SU-DHL-6 (cell line): ENCODE data around the gene SPAST.

Source experiments
- H2AFZ ChIP-seq: fragments of 200-600 bp; sonication (generic); 2 replicates; pipeline ENCODE4 v1.6.1; 2014; ENCODE audit warnings: low read depth, mild to moderate bottlenecking, moderate library complexity, mixed read lengths, antibody characterized with exemption, low read length; ENCODE audit not compliant: severe bottlenecking
- H3F3A ChIP-seq: fragments of 200-600 bp; shearing (Covaris generic); 2 replicates; pipeline ENCODE4 v1.6.0; 2016; ENCODE audit warnings: antibody characterized with exemption, mild to moderate bottlenecking; ENCODE audit not compliant: insufficient read depth
- H3K27ac ChIP-seq: fragments of 200-600 bp; sonication (generic); 2 replicates; pipeline ENCODE4 v1.5.1; 2016; ENCODE audit warnings: low read depth, mild to moderate bottlenecking, low read length, moderate library complexity, mixed read lengths
- H3K27me3 ChIP-seq: fragments of 200-600 bp; sonication (generic), shearing (Covaris generic); 2 replicates; pipeline ENCODE4 v1.6.0; 2014; ENCODE audit warnings: mild to moderate bottlenecking, low read length
- H3K36me3 ChIP-seq: fragments of 200-600 bp; sonication (generic); 2 replicates; pipeline ENCODE4 v1.6.1; 2014; ENCODE audit warnings: mild to moderate bottlenecking, low read length, mixed read lengths
- H3K4me2 ChIP-seq: fragments of 300-600, 200-600 bp; shearing (Covaris generic), sonication (generic); 2 replicates; pipeline ENCODE4 v1.6.0; 2014; ENCODE audit warnings: low read length, low read depth, mild to moderate bottlenecking; ENCODE audit not compliant: poor library complexity, severe bottlenecking
- H3K4me3 ChIP-seq: fragments of 200-600 bp; sonication (generic); 2 replicates; pipeline ENCODE4 v1.5.1; 2014; ENCODE audit warnings: antibody characterized with exemption, low read length, mild to moderate bottlenecking, mixed read lengths; ENCODE audit not compliant: insufficient read depth, poor library complexity, severe bottlenecking
- H3K79me2 ChIP-seq: fragments of 200-600 bp; sonication (generic); 2 replicates; pipeline ENCODE4 v1.6.1; 2014; ENCODE audit warnings: mild to moderate bottlenecking, low read length, moderate library complexity; ENCODE audit not compliant: insufficient read depth
- H3K9ac ChIP-seq: fragments of 200-600 bp; sonication (generic); 2 replicates; pipeline ENCODE4 v1.7.0; 2014; ENCODE audit warnings: mild to moderate bottlenecking, low read length
- H3K9me2 ChIP-seq: fragments of 200-600 bp; sonication (generic); replicated peaks from 2 replicates; pipeline ENCODE4 v1.6.1; 2014; ENCODE audit warnings: low read length; ENCODE audit not compliant: insufficient read depth
- H3K9me3 ChIP-seq: fragments of 200-600 bp; sonication (generic); 2 replicates; pipeline ENCODE4 v1.6.1; 2014; ENCODE audit warnings: low read length, mixed read lengths; ENCODE audit not compliant: insufficient read depth
- H4K20me1 ChIP-seq: fragments of 200-600 bp; sonication (generic); 2 replicates; pipeline ENCODE4 v1.6.1; 2014; ENCODE audit warnings: low read depth, mild to moderate bottlenecking, antibody characterized with exemption, low read length, moderate library complexity, mixed read lengths
- CTCF ChIP-seq: fragments of 200-600 bp; sonication (generic); IDR thresholded peaks from one replicate; pipeline ENCODE4 v1.5.1; 2017; ENCODE audit warnings: antibody characterized with exemption, mild to moderate bottlenecking, low read length, moderate library complexity; ENCODE audit not compliant: insufficient read depth, poor library complexity, severe bottlenecking
- EZH2phosphoT487 ChIP-seq: fragments of 200-600 bp; sonication (generic), shearing (Covaris generic); conservative IDR thresholded peaks from 2 replicates; pipeline ENCODE4 v1.6.1; 2018; ENCODE audit warnings: mild to moderate bottlenecking, antibody characterized with exemption, low read length, moderate library complexity, mixed read lengths

Gene SPAST

GRCh38 chr2:32182667-32183066, 119.3 kb downstream of the SPAST start:
- Histone ChIP-seq H3K4me3 (no peak overlapping the region), H3K27me3 (no peaks in the 10 kb centered on the region), H4K20me1 (no peaks in the 10 kb centered on the region), H3K4me2 (no peak overlapping the region), H3K27ac (no peak overlapping the region), H3K79me2 (no peaks in the 10 kb centered on the region), H3K9me3 (no peaks in the 10 kb centered on the region), H3K9me2 (no peaks in the 10 kb centered on the region), H3K36me3 (0 out of 2 replicates have a peak, but pooled peaks cover 3% of the 10 kb centered on the region), H3K9ac (no peak overlapping the region), H3F3A (peaks cover 7% of the 10 kb centered on the region; the same call in 1 of the 2 replicates), H2AFZ (no peak overlapping the region)
- TF ChIP-seq EZH2phosphoT487 (no peak), CTCF (no peak)

GRCh38 chr2:32189011-32189410, 125.7 kb downstream of the SPAST start:
- H4K20me1 ChIP-seq: no peaks in the 10 kb centered on the region
- H3K79me2 ChIP-seq: no peaks in the 10 kb centered on the region
- no peak overlapping the region for H2AFZ ChIP-seq
- no peak overlapping the region for H3K9ac ChIP-seq
- H3K9me2 ChIP-seq: no peaks in the 10 kb centered on the region
- no peak for TF ChIP-seq CTCF
- TF ChIP-seq EZH2phosphoT487: no peak
- H3K4me3 ChIP-seq: no peak overlapping the region
- peaks cover 4% of the 10 kb centered on the region; the same call in 1 of the 2 replicates for H3F3A ChIP-seq
- no peak overlapping the region for H3K4me2 ChIP-seq
- no peaks in the 10 kb centered on the region for H3K9me3 ChIP-seq
- H3K27ac ChIP-seq: no peak overlapping the region
- H3K36me3 ChIP-seq: 0 out of 2 replicates have a peak, but pooled peaks cover 4% of the 10 kb centered on the region
- H3K27me3 ChIP-seq: no peaks in the 10 kb centered on the region

DNA sequence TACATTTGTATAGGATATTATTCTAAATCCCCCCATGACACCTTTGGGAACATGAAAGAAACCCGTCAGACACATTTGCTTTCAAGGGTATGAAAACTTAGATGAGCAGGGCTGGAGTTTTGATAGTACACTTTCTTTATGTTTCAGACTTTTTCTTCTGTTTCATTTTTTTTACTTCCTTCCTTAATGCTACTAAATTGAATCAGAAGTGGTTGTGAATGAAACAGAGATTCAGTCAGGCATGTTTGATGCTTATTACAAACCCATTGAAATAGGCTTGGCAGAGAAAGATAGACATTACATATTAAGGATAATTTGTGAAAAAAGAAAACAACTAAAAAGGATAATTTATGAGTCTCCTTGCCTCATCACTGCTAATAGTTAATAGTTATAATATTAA, 129.1 kb downstream of the SPAST start:
- 0 out of 2 replicates have a peak, but pooled peaks cover 4% of the 10 kb centered on the region for H3K36me3 ChIP-seq
- no peak overlapping the region for H3K4me2 ChIP-seq

More for the DNA sequence above, 129.1 kb downstream of the SPAST start:
- TF ChIP-seq CTCF: no peak
- TF ChIP-seq EZH2phosphoT487: no peak
- peaks cover 4% of the 10 kb centered on the region; the same call in 1 of the 2 replicates for H3F3A ChIP-seq
- no peaks in the 10 kb centered on the region for H3K27me3 ChIP-seq
- no peak overlapping the region for H3K9ac ChIP-seq
- no peak overlapping the region for H3K27ac ChIP-seq
- no peaks in the 10 kb centered on the region for H3K9me3 ChIP-seq
- no peak overlapping the region for H3K4me3 ChIP-seq
- no peak overlapping the region for H2AFZ ChIP-seq
- H3K79me2 ChIP-seq: no peaks in the 10 kb centered on the region
- H3K9me2 ChIP-seq: no peaks in the 10 kb centered on the region
- H4K20me1 ChIP-seq: no peaks in the 10 kb centered on the region
